H1 (cell line): ENCODE results near the gene LRBA. TPM values are rescaled to one million over a fixed set of nuclear protein-coding genes. Genes with fewer than 3 reads are reported as not detected.

ENCODE experiments used
- CTCF ChIA-PET: fragments of 300-600 bp; sonication (Branson Sonifier 250); formaldehyde crosslinking; loops from one replicate; lab custom pipeline; 2021; ENCODE audit not compliant: partially characterized antibody; lab: Charles Lee
- POLR2A ChIA-PET: fragments of 300-600 bp; sonication (Branson Sonifier 250); formaldehyde crosslinking; loops from one replicate; lab custom pipeline; 2021; ENCODE audit warnings: inconsistent platforms; ENCODE audit not compliant: partially characterized antibody; lab: Charles Lee
- DNase-seq, 2 experiments: peaks; one replicate each; pipeline versions ENCODE4 v3.0.0 to v3.0.0-alpha.2; 2010 to 2022; ENCODE audit warnings: low spot score in 2 of 2, low read depth in 1 of 2, mixed read lengths in 1 of 2
- FAIRE-seq: peaks from 2 replicates; lab custom pipeline; 2011; peaks lifted over from hg19 to GRCh38; lab: Jason Lieb, UNC
- H2AFZ ChIP-seq: 2 replicates; pipeline ENCODE4 v1.8.1; 2012; ENCODE audit warnings: low read length, inconsistent platforms
- H2AK5ac ChIP-seq: 2 replicates; pipeline ENCODE4 v1.6.1; 2013; ENCODE audit warnings: low read depth, low read length
- H2BK120ac ChIP-seq: replicated peaks from 2 replicates; pipeline ENCODE3; 2013; ENCODE audit warnings: low read depth, low read length, inconsistent platforms
- H2BK12ac ChIP-seq: 2 replicates; pipeline ENCODE4 v1.6.1; 2013; ENCODE audit warnings: low read depth, low read length
- H2BK15ac ChIP-seq: 2 replicates; pipeline ENCODE4 v1.6.1; 2013; ENCODE audit warnings: low read length
- H2BK20ac ChIP-seq: 2 replicates; pipeline ENCODE4 v1.6.1; 2013; ENCODE audit warnings: low read length
- H2BK5ac ChIP-seq: 2 replicates; pipeline ENCODE4 v1.6.1; 2013; ENCODE audit warnings: low read depth, low read length
- H3K14ac ChIP-seq: 2 replicates; pipeline ENCODE4 v1.6.1; 2013; ENCODE audit warnings: inconsistent platforms; ENCODE audit not compliant: insufficient read length
- H3K18ac ChIP-seq: 2 replicates; pipeline ENCODE4 v1.6.1; 2013; ENCODE audit warnings: low read length; ENCODE audit errors: extremely low read depth
- H3K23ac ChIP-seq: 2 replicates; pipeline ENCODE4 v1.6.1; 2013; ENCODE audit warnings: inconsistent platforms; ENCODE audit not compliant: insufficient read length
- H3K23me2 ChIP-seq: 2 replicates; pipeline ENCODE4 v1.6.1; 2013; ENCODE audit warnings: low read depth, low read length
- H3K27ac ChIP-seq: 2 replicates; pipeline ENCODE4 v1.6.1; 2011; ENCODE audit warnings: low read depth, low read length, inconsistent platforms
- H3K27me3 ChIP-seq, 4 experiments: replicated peaks in 1 of 4; 1 replicate in 1 of 4; 2 replicates in 3 of 4; pipeline versions ENCODE4 v1.6.1 to v1.8.1; 2011 to 2013; ENCODE audit warnings: low read length in 3 of 4, mild to moderate bottlenecking in 3 of 4, inconsistent platforms in 2 of 4, mixed read lengths in 2 of 4, moderate library complexity in 1 of 4; ENCODE audit not compliant: control insufficient read depth in 3 of 4, insufficient read depth in 3 of 4; ENCODE audit errors: extremely low read depth in 1 of 4
- H3K36me3 ChIP-seq, 4 experiments: 2 replicates each; pipeline versions ENCODE4 v1.6.1 to v1.8.1; 2011 to 2013; ENCODE audit warnings: mild to moderate bottlenecking in 4 of 4, low read length in 3 of 4, moderate library complexity in 2 of 4, control low read depth in 1 of 4, inconsistent platforms in 1 of 4; ENCODE audit not compliant: insufficient read depth in 4 of 4, control insufficient read depth in 2 of 4
- H3K4ac ChIP-seq: replicated peaks from 2 replicates; pipeline ENCODE3; 2013; ENCODE audit warnings: low read length, low read depth, mixed read lengths, inconsistent platforms; ENCODE audit not compliant: insufficient read length
- H3K4me1 ChIP-seq, 4 experiments: replicated peaks in 1 of 4; 1 replicate in 1 of 4; 2 replicates in 3 of 4; pipeline versions ENCODE4 v1.6.1 to v1.8.1; 2011 to 2013; ENCODE audit warnings: low read length in 3 of 4, inconsistent platforms in 2 of 4, mixed read lengths in 1 of 4; ENCODE audit not compliant: insufficient read depth in 4 of 4, control insufficient read depth in 3 of 4
- H3K4me2 ChIP-seq, 2 experiments: 2 replicates each; pipeline versions ENCODE4 v1.6.1 to v1.8.1; 2011 to 2013; ENCODE audit warnings: low read depth in 2 of 2, low read length in 2 of 2, control low read depth in 1 of 2, inconsistent platforms in 1 of 2, mild to moderate bottlenecking in 1 of 2; ENCODE audit not compliant: insufficient read depth in 1 of 2
- H3K4me3 ChIP-seq, 4 experiments: fragments of 200-600, 300-600 bp in 1 of 4; sonication (generic), shearing (Covaris generic), sonication (Bioruptor Twin) in 1 of 4; 2 replicates each; pipeline versions ENCODE4 v1.5.1 to v1.8.1; 2011 to 2016; ENCODE audit warnings: low read length in 4 of 4, low read depth in 3 of 4, control low read depth in 2 of 4, inconsistent platforms in 2 of 4, mild to moderate bottlenecking in 2 of 4, mixed read lengths in 1 of 4, moderate library complexity in 1 of 4; ENCODE audit not compliant: insufficient read depth in 2 of 4; ENCODE audit errors: extremely low read depth in 1 of 4
- H3K56ac ChIP-seq: replicated peaks from 2 replicates; pipeline ENCODE3; 2013; ENCODE audit warnings: low read depth, mild to moderate bottlenecking, mixed read lengths, low read length, inconsistent platforms; ENCODE audit not compliant: insufficient read length
- H3K79me1 ChIP-seq: 2 replicates; pipeline ENCODE4 v1.6.1; 2013; ENCODE audit warnings: low read depth, low read length, control low read depth
- H3K79me2 ChIP-seq, 2 experiments: 2 replicates each; pipeline versions ENCODE4 v1.6.1 to v1.8.1; 2012 to 2013; ENCODE audit warnings: low read length in 2 of 2, mild to moderate bottlenecking in 2 of 2, inconsistent platforms in 1 of 2; ENCODE audit not compliant: insufficient read depth in 2 of 2, control insufficient read depth in 1 of 2
- H3K9ac ChIP-seq, 4 experiments: replicated peaks in 1 of 4; 1 replicate in 1 of 4; 2 replicates in 3 of 4; pipeline versions ENCODE4 v1.6.1 to v1.8.1; 2011 to 2013; ENCODE audit warnings: low read depth in 3 of 4, low read length in 3 of 4, control low read depth in 2 of 4, mild to moderate bottlenecking in 2 of 4, moderate library complexity in 2 of 4, inconsistent platforms in 1 of 4; ENCODE audit errors: extremely low read depth in 1 of 4
- H3K9me3 ChIP-seq, 2 experiments: 2 replicates each; pipeline versions ENCODE4 v1.6.1 to v1.8.1; 2012 to 2013; ENCODE audit warnings: mild to moderate bottlenecking in 2 of 2, moderate library complexity in 2 of 2, control low read depth in 1 of 2, inconsistent platforms in 1 of 2, low read depth in 1 of 2, low read length in 1 of 2, mixed read lengths in 1 of 2; ENCODE audit not compliant: insufficient read depth in 2 of 2
- H4K20me1 ChIP-seq, 2 experiments: replicated peaks in 1 of 2; 2 replicates each; pipeline versions ENCODE3 to v1.8.1; 2011 to 2013; ENCODE audit warnings: inconsistent platforms in 2 of 2, low read length in 2 of 2, mild to moderate bottlenecking in 1 of 2; ENCODE audit not compliant: insufficient read depth in 2 of 2, control insufficient read depth in 1 of 2
- H4K5ac ChIP-seq: 2 replicates; pipeline ENCODE4 v1.6.1; 2013; ENCODE audit warnings: low read length, low read depth, mixed read lengths, inconsistent platforms; ENCODE audit not compliant: insufficient read length
- H4K8ac ChIP-seq: 2 replicates; pipeline ENCODE4 v1.8.0; 2013; ENCODE audit warnings: mild to moderate bottlenecking, moderate library complexity, low read length, inconsistent platforms; ENCODE audit not compliant: insufficient read depth; ENCODE audit errors: extremely low read depth
- H4K91ac ChIP-seq: replicated peaks from 2 replicates; pipeline ENCODE3; 2013; ENCODE audit warnings: low read length, mixed read lengths, inconsistent platforms; ENCODE audit not compliant: insufficient read length
- ATF2 ChIP-seq: IDR thresholded peaks from 2 replicates; pipeline ENCODE4 v1.6.1; 2012; ENCODE audit warnings: low read length, inconsistent platforms
- CBX8 ChIP-seq: fragments of 300-800, 300-1000 bp; sonication (generic); IDR thresholded peaks from 2 replicates; pipeline ENCODE4 v1.7.1; 2016; ENCODE audit warnings: low read depth, low read length, borderline replicate concordance
- CTBP2 ChIP-seq: IDR thresholded peaks from 2 replicates; pipeline ENCODE4 v1.7.0; 2011; ENCODE audit warnings: borderline replicate concordance, mild to moderate bottlenecking, moderate library complexity, mixed read lengths, low read length; ENCODE audit not compliant: insufficient read depth, insufficient read length
- JUND ChIP-seq: IDR thresholded peaks from 2 replicates; pipeline ENCODE4 v1.6.1; 2011; ENCODE audit warnings: mild to moderate bottlenecking, improper control_type of control experiment, low read length
- KDM4A ChIP-seq: IDR thresholded peaks from one replicate; pipeline ENCODE4 v1.7.1; 2012; ENCODE audit warnings: low read depth, mild to moderate bottlenecking, moderate library complexity, low read length, inconsistent platforms; ENCODE audit not compliant: severe bottlenecking
- POU5F1 ChIP-seq: IDR thresholded peaks from 2 replicates; pipeline ENCODE4 v1.6.1; 2011; ENCODE audit warnings: low read depth, mild to moderate bottlenecking, low read length, moderate library complexity
- RNF2 ChIP-seq: fragments of 200-900, 300-1000 bp; sonication (generic); IDR thresholded peaks from 2 replicates; pipeline ENCODE4 v1.7.1; 2016; ENCODE audit warnings: borderline replicate concordance, low read depth, mild to moderate bottlenecking, antibody characterized with exemption, low read length; ENCODE audit not compliant: poor library complexity, severe bottlenecking; ENCODE audit errors: missing control alignments
- SIN3A ChIP-seq, 2 experiments: IDR thresholded peaks in 1 of 2; conservative IDR thresholded peaks in 1 of 2; 2 replicates each; pipeline ENCODE4 v1.6.1; 2011 to 2012; ENCODE audit warnings: low read length in 2 of 2, improper control_type of control experiment in 1 of 2, low read depth in 1 of 2, mild to moderate bottlenecking in 1 of 2
- SIX5 ChIP-seq: IDR thresholded peaks from 2 replicates; pipeline ENCODE4 v1.6.1; 2011; ENCODE audit warnings: mild to moderate bottlenecking, low read depth, low read length
- SP1 ChIP-seq: IDR thresholded peaks from 2 replicates; pipeline ENCODE4 v1.6.1; 2011; ENCODE audit warnings: low read depth, low read length
- TAF1 ChIP-seq: IDR thresholded peaks from 2 replicates; pipeline ENCODE4 v1.6.1; 2011; ENCODE audit warnings: mild to moderate bottlenecking, low read depth, low read length
- TBP ChIP-seq: IDR thresholded peaks from 2 replicates; pipeline ENCODE4 v1.6.1; 2011; ENCODE audit warnings: low read depth, low read length, improper control_type of control experiment
- WGBS, 2 experiments: shearing (Covaris generic) in 1 of 2; methylation state at CpG; one replicate each; pipeline versions ENCODE4 v1.1.6 to v1.1.7; 2013 to 2015; ENCODE audit warnings: low lambda C conversion rate in 2 of 2, mixed read lengths in 2 of 2, inconsistent platforms in 1 of 2, low coverage in 1 of 2, missing lambda C conversion rate in 1 of 2; ENCODE audit not compliant: insufficient replicate concordance in 2 of 2, insufficient coverage in 1 of 2, insufficient read length in 1 of 2; ENCODE audit errors: extremely low coverage in 1 of 2, missing lambda C conversion rate in 1 of 2; 5-methylcytosine and 5-hydroxymethylcytosine counted together
- polyA plus RNA-seq, 7 experiments: library from polyadenylated mRNA; depleted of rRNA in 3 of 7; stranded (reverse) in 5 of 7; unstranded in 2 of 7; fragments of >200 nt in 5 of 7; fragments of 200-250 nt in 2 of 7; gene quantifications; 1 replicate in 5 of 7; 2 replicates in 1 of 7; 4 replicates in 1 of 7; pipeline versions ENCODE4 v1.2.1 to v1.2.3, GENCODE V29; 2011 to 2013; ENCODE audit warnings: missing spikeins in 2 of 7, mixed read lengths in 2 of 7
- total RNA-seq: library from RNA; stranded (reverse); fragmentation: NEBNext Ultra II Directional; extraction: Animal tissue kit (Norgen Biotek cat#: 25700); gene quantifications from 2 replicates; pipeline ENCODE4 v1.2.1, GENCODE V29; 2021

LRBA gene
- total and polyA plus RNA-seq, 2 of the 8 experiments (the other 6 are each of a cell fraction or from before 2014, with no cell fraction given), result 54.6 to 83.2 TPM

DNA sequence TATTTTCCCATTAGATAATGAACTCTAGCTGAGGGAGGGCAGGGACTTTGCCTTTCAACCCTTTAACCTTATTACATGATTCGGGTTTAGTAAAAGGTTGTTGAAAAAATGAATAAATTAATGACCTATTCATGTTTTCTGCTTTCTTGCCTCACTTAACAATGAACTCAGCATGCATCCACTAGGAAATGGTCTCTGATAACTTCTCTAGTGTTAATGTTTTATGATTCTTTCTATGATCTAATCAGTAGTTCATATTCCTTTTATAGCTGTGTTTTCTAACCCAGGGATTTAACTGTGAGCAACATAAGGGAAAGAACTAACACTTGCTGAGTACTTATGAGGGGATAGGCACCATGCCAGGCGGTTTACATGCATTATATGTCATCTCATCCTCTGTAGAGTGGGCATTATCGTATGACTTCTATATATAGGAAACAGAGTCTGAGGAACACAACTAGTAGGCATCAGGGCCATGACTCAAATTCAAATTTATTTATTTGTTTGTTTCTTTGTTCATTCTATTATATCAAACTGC, 669.8 kb downstream of the LRBA start:
- Histone ChIP-seq H3K79me2 (no peaks in the 10 kb centered on the region), H4K20me1 (no peaks in the 10 kb centered on the region), H3K4me2 (no peak overlapping the region), H3K23ac (no peak overlapping the region), H3K9me3 (no peaks in the 10 kb centered on the region), H3K9ac (no peak overlapping the region), H3K79me1 (no peaks in the 10 kb centered on the region), H3K36me3 (no peaks in the 10 kb centered on the region), H4K8ac (no peak overlapping the region), H2BK120ac (no peak overlapping the region), H3K27me3 (no peaks in the 10 kb centered on the region), H3K18ac (no peak overlapping the region), H2BK15ac (no peak overlapping the region), H3K23me2 (no peaks in the 10 kb centered on the region), H3K56ac (no peak overlapping the region), H3K4me1 (no peaks in the 10 kb centered on the region), H2AFZ (no peak overlapping the region), H2BK20ac (no peak overlapping the region), H2AK5ac (no peak overlapping the region), H4K91ac (no peak overlapping the region), H3K27ac (no peak overlapping the region), H3K4ac (no peak overlapping the region), H3K14ac (no peak overlapping the region), H2BK12ac (no peak overlapping the region), H2BK5ac (no peak overlapping the region), H3K4me3 (no peak overlapping the region), H4K5ac (no peak overlapping the region)
- ChIA-PET CTCF (interaction anchor here (1.1 kb wide), 1 partner anchor 30 kb away, joined by 3 read pairs; no protein-coding TSS in a partner anchor), POLR2A (no interaction called here)
- FAIRE-seq (no peak), DNase-seq (no peak)
- 94% methylated on average over 3 of the region's 3 CpGs; no CpG with 5 or more reads in 1 of the 2 experiments for WGBS, 2 experiments
- TF ChIP-seq POU5F1 (no peak), ATF2 (no peak), CTBP2 (no peak), RNF2 (no peak), KDM4A (no peak), JUND (no peak), SIN3A (conservative IDR thresholded peaks at IDR 0.05 in 1 of 2, IDR thresholded peaks at IDR 0.05 in 1 of 2; ENCODE audit: low read depth in 1 of 2, low read length in 2 of 2) (no peak), TAF1 (no peak), TBP (no peak), SIX5 (no peak), CBX8 (no peak), SP1 (no peak)
